ENCODE data around the gene CTNNBL1.

CTNNBL1 gene

DNA sequence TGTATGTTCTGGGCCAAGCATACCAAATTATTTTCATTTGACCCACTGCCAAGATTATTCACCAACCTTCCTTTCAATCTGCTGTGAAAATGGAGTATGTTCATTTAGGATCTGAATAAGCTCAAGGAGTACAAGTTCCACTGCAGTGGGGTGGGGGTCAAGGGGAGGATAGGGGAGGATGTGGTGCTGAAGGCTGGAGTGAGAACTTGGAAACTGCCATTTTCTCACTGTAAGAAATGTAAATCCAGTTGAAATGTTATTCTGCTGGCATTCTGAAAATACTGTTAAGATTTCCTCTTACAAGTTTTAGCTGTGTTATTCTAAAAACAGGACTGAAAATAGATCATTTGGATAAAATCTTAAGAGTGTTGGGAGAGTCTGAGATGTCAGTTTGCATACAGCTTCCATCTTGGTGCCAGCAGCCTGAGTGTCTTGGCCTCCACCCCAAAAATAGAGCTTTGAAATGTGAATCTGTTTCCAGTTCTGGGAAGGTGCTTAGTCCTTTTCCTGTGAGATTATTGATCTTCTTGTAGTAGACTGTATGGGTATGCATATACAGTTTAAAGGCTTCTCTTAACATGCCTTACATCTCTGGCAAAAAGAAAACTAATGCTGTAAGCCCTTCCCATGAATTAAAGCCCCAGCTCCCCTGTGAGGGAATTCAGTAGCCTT is 84.3 kb downstream of the CTNNBL1 start:
- DNase-seq, result no peak

- no peak for DNase-seq
These were observed 87.8 kb downstream of the CTNNBL1 start for GRCh38 chr20:37781626-37782025.

- DNase-seq, result no peak
These were observed 92.2 kb downstream of the CTNNBL1 start for GRCh38 chr20:37786043-37786442.

- DNase-seq, result no peak
These were observed 95.6 kb downstream of the CTNNBL1 start for GRCh38 chr20:37789408-37789807.

- DNase-seq, result no peak
These were observed 97.1 kb downstream of the CTNNBL1 start for GRCh38 chr20:37790900-37791299.

GRCh38 chr20:37796121-37796520 is 102.3 kb downstream of the CTNNBL1 start:
- DNase-seq, result no peak

- DNase-seq, result no peak
These were observed 102.9 kb downstream of the CTNNBL1 start for GRCh38 chr20:37796733-37797132.

GRCh38 chr20:37797669-37798175 is 103.9 kb downstream of the CTNNBL1 start:
- no peak for DNase-seq

DNA sequence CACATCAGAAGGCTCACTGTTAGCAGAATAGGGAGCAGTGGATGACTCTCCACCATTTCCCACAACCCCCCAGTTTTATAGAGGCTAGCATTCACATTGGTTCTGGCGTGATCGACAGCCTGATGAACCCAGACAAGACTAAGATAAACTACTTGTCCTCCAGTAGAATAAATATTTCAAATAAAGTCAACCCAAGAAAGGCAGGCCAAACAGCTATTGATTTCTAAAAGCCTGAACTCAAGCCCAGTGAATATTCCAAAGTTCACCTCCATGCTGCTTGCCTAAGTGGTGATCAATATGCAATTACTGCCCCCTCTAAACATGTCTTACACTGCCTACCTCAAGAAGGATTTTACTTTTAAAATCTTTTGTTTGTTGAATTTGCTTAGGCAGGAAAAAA is 104.5 kb downstream of the CTNNBL1 start:
- no peak for DNase-seq

GRCh38 chr20:37800618-37801017 is 106.8 kb downstream of the CTNNBL1 start:
- no peak for DNase-seq

DNA sequence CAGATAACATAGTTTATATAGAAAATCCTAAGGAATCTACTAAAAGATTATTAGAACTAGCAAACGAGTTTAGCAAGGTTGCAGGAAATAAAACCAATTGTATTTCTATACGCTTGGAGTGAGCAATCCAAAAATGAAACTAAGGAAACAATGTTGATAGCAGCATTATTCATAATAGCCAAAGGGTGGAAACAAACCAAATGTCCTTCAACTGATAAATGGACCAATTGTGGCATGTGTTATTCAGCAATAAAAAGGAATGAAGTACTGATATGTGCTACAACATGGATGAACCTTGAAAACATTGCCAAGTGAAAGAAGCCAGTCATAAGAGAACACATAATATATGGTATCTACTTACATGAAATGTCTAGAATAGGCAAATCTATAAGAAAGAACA is 108.1 kb downstream of the CTNNBL1 start:
- DNase-seq, result no peak

GRCh38 chr20:37803438-37804307 is 109.8 kb downstream of the CTNNBL1 start:
- no peak for DNase-seq

DNA sequence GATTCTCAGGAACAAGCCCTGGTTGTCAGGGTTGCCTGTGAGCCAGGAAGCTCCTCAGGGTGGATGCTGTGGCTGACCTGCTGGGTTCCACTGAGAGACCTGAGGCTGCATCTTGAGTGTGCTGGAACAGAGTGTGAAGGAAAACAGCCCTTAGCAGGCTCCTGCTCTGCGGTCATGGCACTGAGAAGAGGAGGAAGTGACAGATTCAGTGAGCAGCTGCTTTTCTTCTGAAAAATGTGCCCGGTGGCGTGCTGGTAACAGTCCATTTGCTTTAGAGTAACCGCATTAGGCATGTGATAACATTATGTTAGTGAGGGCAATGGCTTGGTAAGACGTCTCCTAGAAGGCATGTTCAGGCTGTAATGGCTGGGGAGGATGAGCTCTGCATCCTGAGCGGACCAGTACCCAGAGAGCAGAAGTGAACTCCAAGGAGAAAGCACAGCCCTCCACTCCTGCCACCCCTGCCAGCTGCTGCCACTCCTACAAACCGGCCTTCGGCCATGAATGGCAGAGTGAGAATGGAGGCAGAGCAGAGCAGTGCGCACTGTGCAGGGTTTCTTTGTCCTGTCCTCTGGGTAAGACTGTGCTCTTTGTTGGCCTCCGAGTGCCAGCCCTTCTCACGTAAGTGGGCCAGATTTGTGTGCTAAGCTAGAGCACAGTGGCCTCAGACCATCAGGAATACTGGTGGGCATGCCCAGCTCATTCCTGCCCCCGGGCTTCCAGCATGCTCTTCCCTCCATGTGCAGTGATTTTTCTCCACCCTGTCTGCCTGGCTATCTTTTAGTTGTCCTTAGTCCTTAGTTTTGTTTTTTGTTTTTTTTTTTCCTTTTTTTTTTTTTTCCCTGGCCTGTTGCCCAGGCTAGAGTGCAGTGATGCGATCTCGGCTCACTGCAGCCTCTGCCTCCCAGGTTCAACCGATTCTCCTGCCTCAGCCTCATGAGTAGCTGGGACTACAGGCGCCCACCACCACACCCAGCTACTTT is 111.0 kb downstream of the CTNNBL1 start:
- no peak for DNase-seq

GRCh38 chr20:37807471-37808232 is 113.8 kb downstream of the CTNNBL1 start:
- no peak for DNase-seq

GRCh38 chr20:37808233-37809070 is 114.6 kb downstream of the CTNNBL1 start:
- no peak for DNase-seq

DNA sequence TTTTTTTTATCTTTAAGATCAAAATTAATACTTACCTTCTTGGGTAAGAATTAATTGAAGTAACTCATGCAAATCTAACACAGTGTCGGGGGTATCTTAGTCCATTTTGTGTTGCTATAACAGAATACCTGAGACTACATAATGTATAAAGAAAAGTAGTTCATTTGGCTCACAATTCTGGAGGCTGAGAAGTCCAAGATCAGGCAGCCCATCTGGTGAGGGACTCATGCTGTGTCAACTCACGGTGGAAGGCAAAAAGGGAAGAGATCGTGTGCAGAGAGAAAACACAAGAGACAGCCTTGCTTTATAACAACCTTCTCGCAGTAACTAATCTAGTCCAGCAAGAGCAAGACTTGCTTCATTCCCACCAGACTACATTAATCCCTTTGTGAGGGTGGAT is 116.2 kb downstream of the CTNNBL1 start:
- no peak for DNase-seq

DNA sequence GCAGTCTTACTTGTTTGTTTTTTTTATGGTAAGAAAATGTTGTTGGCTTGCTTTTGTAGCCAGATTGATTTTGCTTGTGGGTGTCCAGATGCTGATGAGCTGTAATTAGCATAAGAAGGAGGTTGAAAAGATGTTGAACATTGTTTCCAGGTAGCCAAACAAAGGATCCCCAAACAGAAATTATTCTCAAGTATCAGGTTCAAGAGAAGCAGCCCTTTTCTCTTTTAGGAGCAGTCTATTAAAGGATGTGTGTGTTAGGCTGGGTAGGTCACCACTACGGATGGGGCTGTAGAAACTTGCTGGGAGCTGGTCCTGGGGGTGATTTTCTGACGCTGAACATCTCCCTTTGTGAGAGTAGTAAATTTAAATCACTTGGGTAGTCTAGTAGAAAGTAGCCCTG is 122.2 kb downstream of the CTNNBL1 start:
- DNase-seq, result no peak

DNA sequence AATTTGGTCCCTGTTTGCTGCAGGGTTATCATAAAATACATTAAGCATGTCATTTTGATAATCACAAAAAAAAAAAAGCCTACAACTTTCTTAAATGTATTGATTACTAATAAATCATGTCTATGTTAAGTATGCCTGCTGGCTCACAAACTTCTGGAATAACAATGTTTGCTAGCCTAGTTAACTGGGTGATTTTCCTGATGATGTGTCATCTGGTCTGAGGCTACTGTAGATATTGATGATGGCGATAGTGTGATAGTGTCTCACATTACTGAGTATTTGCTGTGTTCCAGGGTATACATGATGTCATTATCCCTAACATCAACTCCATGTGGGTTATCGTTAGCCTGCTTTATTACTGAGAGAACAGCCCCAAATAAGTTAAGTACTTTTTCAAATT is 122.9 kb downstream of the CTNNBL1 start:
- DNase-seq, result no peak

- no peak for DNase-seq
These were observed 127.9 kb downstream of the CTNNBL1 start for GRCh38 chr20:37821696-37822095.

DNA sequence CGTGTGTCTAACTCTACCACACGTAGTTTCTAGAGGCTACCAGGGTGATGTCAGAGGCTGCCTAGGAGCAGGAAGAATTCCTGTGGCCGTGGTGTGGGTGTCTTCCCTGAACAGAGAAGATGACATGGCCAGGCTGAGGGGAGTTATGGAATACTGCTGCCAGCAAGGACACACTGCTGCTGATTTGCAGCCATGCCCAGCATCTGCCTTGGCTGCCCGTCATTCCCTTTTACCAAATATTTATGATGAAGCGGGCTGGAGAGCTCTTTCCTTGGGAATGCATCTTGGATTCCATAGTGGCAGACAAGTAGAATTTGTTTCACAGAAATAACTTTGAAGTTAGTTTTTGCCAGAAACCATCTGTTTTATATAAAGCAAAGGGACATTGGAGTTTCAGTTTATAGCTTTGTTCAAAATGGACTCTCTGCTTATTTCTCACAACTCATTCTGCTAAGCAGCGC is 128.3 kb downstream of the CTNNBL1 start:
- DNase-seq, result no peak
